HPDE6-E6E7 (cell line): ENCODE data around the gene LHFPL2.
"Not testable (repeated sequence)": the region's sequence is repeated elsewhere in the genome, so short reads cannot be mapped to it uniquely, and the experiment has no call there.

ENCODE experiments used
- DNase-seq: peaks from one replicate; pipeline ENCODE4 v3.0.0; 2011; ENCODE audit warnings: missing footprints; ENCODE audit errors: extremely low spot score

LHFPL2 gene

GRCh38 chr5:78467752-78468357 is 180.7 kb downstream of the LHFPL2 start:
- peak; percentile 23 for DNase-seq

GRCh38 chr5:78467140-78467539 is 181.4 kb downstream of the LHFPL2 start:
- no peak for DNase-seq

- no peak for DNase-seq
Measured at GRCh38 chr5:78458843-78459242, 189.7 kb downstream of the LHFPL2 start.

- not testable (repeated sequence) for DNase-seq
Measured at GRCh38 chr5:78457507-78457906, 191.1 kb downstream of the LHFPL2 start.

GRCh38 chr5:78449103-78449502 is 199.5 kb downstream of the LHFPL2 start:
- no peak for DNase-seq

- DNase-seq: no peak
Measured at GRCh38 chr5:78447775-78448424, 200.7 kb downstream of the LHFPL2 start.
